Mesenchymal stem cell (in vitro differentiated cells and primary cell): ENCODE results near the gene GALM.

Experiments
- DNase-seq: peaks from one replicate; pipeline ENCODE4 v3.0.0-alpha.2; 2013
- H2AFZ ChIP-seq: one replicate; pipeline ENCODE4 v1.6.1; 2013; ENCODE audit warnings: low read depth, mild to moderate bottlenecking, control low read depth, inconsistent platforms, low read length, moderate library complexity
- H2AK5ac ChIP-seq: 2 replicates; pipeline ENCODE4 v1.6.1; 2013; ENCODE audit warnings: low read length, moderate library complexity, mild to moderate bottlenecking, inconsistent platforms; ENCODE audit not compliant: severe bottlenecking
- H2BK120ac ChIP-seq: one replicate; pipeline ENCODE4 v1.6.1; 2013; ENCODE audit warnings: low read depth, mild to moderate bottlenecking, inconsistent platforms, low read length, moderate library complexity
- H2BK12ac ChIP-seq, 2 experiments: one replicate each; pipeline ENCODE4 v1.6.1; 2013; ENCODE audit warnings: inconsistent platforms in 2 of 2, low read length in 2 of 2, mild to moderate bottlenecking in 2 of 2, moderate library complexity in 2 of 2, control low read depth in 1 of 2
- H2BK15ac ChIP-seq: one replicate; pipeline ENCODE4 v1.6.1; 2013; ENCODE audit warnings: mild to moderate bottlenecking, low read depth, inconsistent platforms; ENCODE audit not compliant: poor library complexity, severe bottlenecking
- H2BK5ac ChIP-seq: 2 replicates; pipeline ENCODE4 v1.6.1; 2013; ENCODE audit warnings: low read depth, mild to moderate bottlenecking, low read length, control low read depth, inconsistent platforms; ENCODE audit not compliant: poor library complexity, severe bottlenecking
- H3K14ac ChIP-seq, 2 experiments: one replicate each; pipeline ENCODE4 v1.6.1; 2013; ENCODE audit warnings: inconsistent platforms in 2 of 2, low read length in 2 of 2, control low read depth in 1 of 2, mild to moderate bottlenecking in 1 of 2, moderate library complexity in 1 of 2
- H3K18ac ChIP-seq, 2 experiments: one replicate each; pipeline ENCODE4 v1.6.1; 2013; ENCODE audit warnings: inconsistent platforms in 2 of 2, low read length in 2 of 2, control low read depth in 1 of 2, low read depth in 1 of 2, mild to moderate bottlenecking in 1 of 2
- H3K23ac ChIP-seq, 2 experiments: one replicate each; pipeline ENCODE4 v1.6.1; 2013; ENCODE audit warnings: inconsistent platforms in 2 of 2, low read length in 2 of 2, mild to moderate bottlenecking in 2 of 2, moderate library complexity in 2 of 2, control low read depth in 1 of 2
- H3K27ac ChIP-seq: 2 replicates; pipeline ENCODE4 v1.5.1; 2013; ENCODE audit warnings: mild to moderate bottlenecking, moderate library complexity, low read length, control low read depth, inconsistent platforms; ENCODE audit not compliant: poor library complexity, severe bottlenecking
- H3K27me3 ChIP-seq, 2 experiments: 2 replicates each; pipeline versions ENCODE4 v1.6.1 to v1.7.0; 2013; ENCODE audit warnings: low read length in 2 of 2, mild to moderate bottlenecking in 2 of 2, moderate library complexity in 2 of 2, control low read depth in 1 of 2, inconsistent platforms in 1 of 2; ENCODE audit not compliant: control insufficient read depth in 1 of 2, insufficient read depth in 1 of 2
- H3K36me3 ChIP-seq, 2 experiments: 2 replicates each; pipeline versions ENCODE4 v1.6.1 to v1.7.0; 2013; ENCODE audit warnings: low read length in 2 of 2, control low read depth in 1 of 2, inconsistent platforms in 1 of 2, low read depth in 1 of 2, mild to moderate bottlenecking in 1 of 2; ENCODE audit not compliant: insufficient read depth in 2 of 2, control insufficient read depth in 1 of 2
- H3K4ac ChIP-seq, 2 experiments: one replicate each; pipeline ENCODE4 v1.6.1; 2013; ENCODE audit warnings: inconsistent platforms in 2 of 2, low read length in 2 of 2, mild to moderate bottlenecking in 2 of 2, moderate library complexity in 2 of 2, control low read depth in 1 of 2, low read depth in 1 of 2
- H3K4me1 ChIP-seq: 2 replicates; pipeline ENCODE4 v1.6.1; 2013; ENCODE audit warnings: low read depth, low read length, control low read depth; ENCODE audit not compliant: control insufficient read depth, insufficient read depth
- H3K4me2 ChIP-seq: 2 replicates; pipeline ENCODE4 v1.6.1; 2013; ENCODE audit warnings: low read length, mild to moderate bottlenecking, inconsistent platforms; ENCODE audit not compliant: poor library complexity, severe bottlenecking
- H3K4me3 ChIP-seq, 2 experiments: 2 replicates each; pipeline versions ENCODE4 v1.5.1 to v1.7.0; 2013; ENCODE audit warnings: low read length in 2 of 2, mild to moderate bottlenecking in 2 of 2, control low read depth in 1 of 2, low read depth in 1 of 2; ENCODE audit not compliant: insufficient read depth in 1 of 2
- H3K79me1 ChIP-seq: replicated peaks from 2 replicates; pipeline ENCODE4 v1.6.1; 2013; ENCODE audit warnings: mild to moderate bottlenecking, control low read depth, low read length, inconsistent platforms; ENCODE audit not compliant: poor library complexity, severe bottlenecking
- H3K9ac ChIP-seq: 2 replicates; pipeline ENCODE4 v1.7.0; 2013; ENCODE audit warnings: mild to moderate bottlenecking, low read length, moderate library complexity
- H3K9me3 ChIP-seq: 2 replicates; pipeline ENCODE4 v1.7.0; 2013; ENCODE audit warnings: mild to moderate bottlenecking, low read length; ENCODE audit not compliant: control insufficient read depth
- H4K8ac ChIP-seq: one replicate; pipeline ENCODE4 v1.6.1; 2013; ENCODE audit warnings: inconsistent platforms, mild to moderate bottlenecking, low read length, moderate library complexity
- H4K91ac ChIP-seq: one replicate; pipeline ENCODE4 v1.6.1; 2013; ENCODE audit warnings: mild to moderate bottlenecking, low read length, inconsistent platforms
- WGBS: methylation state at CpG from one replicate; pipeline ENCODE4 v1.1.7; 2013; ENCODE audit warnings: mixed read lengths; 5-methylcytosine and 5-hydroxymethylcytosine counted together

The GALM gene

GRCh38 chr2:38666556-38666910, 619 bp downstream of the GALM start:
- peak overlapping the region in 1 of 2 experiments; percentile 34 for H3K18ac ChIP-seq
- H3K36me3 ChIP-seq, result no peaks in the 10 kb centered on the region
- H3K9me3 ChIP-seq, result no peaks in the 10 kb centered on the region
- peaks cover 3% of the 10 kb centered on the region for H3K4me1 ChIP-seq
- no peak overlapping the region for H3K23ac ChIP-seq
- no peaks in the 10 kb centered on the region for H3K27me3 ChIP-seq
- H3K9ac ChIP-seq, result peak overlapping the region; percentile 84
- H3K27ac ChIP-seq, result no peak overlapping the region
- no peak overlapping the region for H3K4ac ChIP-seq
- H4K91ac ChIP-seq, result no peak overlapping the region
- peak overlapping the region; percentile 55 to 86 for H3K4me3 ChIP-seq
- peak overlapping the region; percentile 46 for H2AFZ ChIP-seq
- H3K14ac ChIP-seq, result no peak overlapping the region
- no peak overlapping the region for H2BK120ac ChIP-seq
- H3K4me2 ChIP-seq, result peak overlapping the region; percentile 95
- peaks cover 3% of the 10 kb centered on the region for H3K79me1 ChIP-seq
- H4K8ac ChIP-seq, result no peak overlapping the region
- no peak overlapping the region for H2AK5ac ChIP-seq
- DNase-seq, result peak; percentile 36
- WGBS, result 6% methylated on average over 4 of the region's 4 CpGs
- no peak overlapping the region for H2BK15ac ChIP-seq
- no peak overlapping the region for H2BK5ac ChIP-seq
- no peak overlapping the region for H2BK12ac ChIP-seq

GRCh38 chr2:38668092-38668491, 2.2 kb downstream of the GALM start:
- no peak overlapping the region for H3K9ac ChIP-seq
- no peak overlapping the region for H4K8ac ChIP-seq
- H3K4ac ChIP-seq, result no peak overlapping the region
- no peak overlapping the region for H2BK5ac ChIP-seq
- no peak overlapping the region for H2BK15ac ChIP-seq
- no peaks in the 10 kb centered on the region for H3K36me3 ChIP-seq
- no peak overlapping the region for H2BK120ac ChIP-seq
- no peak overlapping the region for H3K18ac ChIP-seq
- no peak overlapping the region for H3K14ac ChIP-seq
- H3K4me1 ChIP-seq, result peaks cover 3% of the 10 kb centered on the region
- no peak overlapping the region for H3K27ac ChIP-seq
- no peak overlapping the region for H2AK5ac ChIP-seq
- H3K27me3 ChIP-seq, result no peaks in the 10 kb centered on the region
- DNase-seq, result no peak
- no peak overlapping the region for H4K91ac ChIP-seq
- H3K4me2 ChIP-seq, result no peak overlapping the region
- H2BK12ac ChIP-seq, result no peak overlapping the region
- H3K9me3 ChIP-seq, result no peaks in the 10 kb centered on the region
- no peak overlapping the region for H3K4me3 ChIP-seq
- no peak overlapping the region for H2AFZ ChIP-seq
- H3K79me1 ChIP-seq, result peaks cover 3% of the 10 kb centered on the region
- WGBS, result 95% methylated on average over 2 of the region's 4 CpGs
- H3K23ac ChIP-seq, result no peak overlapping the region

GRCh38 chr2:38668779-38669479, 3.0 kb downstream of the GALM start:
- Histone ChIP-seq H2BK5ac (no peak overlapping the region), H3K27me3 (no peaks in the 10 kb centered on the region), H3K4me2 (no peak overlapping the region), H2BK15ac (no peak overlapping the region), H4K91ac (no peak overlapping the region), H4K8ac (no peak overlapping the region), H3K4me1 (peaks cover 3% of the 10 kb centered on the region), H3K18ac (no peak overlapping the region), H3K4me3 (no peak overlapping the region), H3K4ac (no peak overlapping the region), H2AK5ac (no peak overlapping the region), H3K27ac (no peak overlapping the region), H3K9me3 (no peaks in the 10 kb centered on the region), H3K9ac (no peak overlapping the region), H3K36me3 (no peaks in the 10 kb centered on the region), H2AFZ (no peak overlapping the region), H2BK12ac (no peak overlapping the region), H3K79me1 (peaks cover 3% of the 10 kb centered on the region), H3K14ac (no peak overlapping the region), H2BK120ac (no peak overlapping the region), H3K23ac (no peak overlapping the region)
- no peak for DNase-seq
- 91% methylated on average over 16 of the region's 16 CpGs for WGBS

- no peak overlapping the region for H2BK5ac ChIP-seq
- no peak overlapping the region for H4K8ac ChIP-seq
- H3K27me3 ChIP-seq, result no peaks in the 10 kb centered on the region
- H2BK12ac ChIP-seq, result no peak overlapping the region
- no peaks in the 10 kb centered on the region for H3K9me3 ChIP-seq
- H3K4ac ChIP-seq, result no peak overlapping the region
- no peak overlapping the region for H3K14ac ChIP-seq
- no peak overlapping the region for H3K4me2 ChIP-seq
- H3K27ac ChIP-seq, result no peak overlapping the region
- H2AK5ac ChIP-seq, result no peak overlapping the region
- H2BK120ac ChIP-seq, result no peak overlapping the region
- H3K79me1 ChIP-seq, result peaks cover 3% of the 10 kb centered on the region
- 75% methylated on average over 5 of the region's 6 CpGs for WGBS
- DNase-seq, result no peak
- peaks cover 4 to 6% of the 10 kb centered on the region in 2 experiments for H3K36me3 ChIP-seq
- no peak overlapping the region for H3K23ac ChIP-seq
- H3K4me1 ChIP-seq, result peaks cover under 1% of the 10 kb centered on the region
- H2AFZ ChIP-seq, result no peak overlapping the region
- H3K18ac ChIP-seq, result no peak overlapping the region
- no peak overlapping the region for H3K4me3 ChIP-seq
- H4K91ac ChIP-seq, result no peak overlapping the region
- no peak overlapping the region for H3K9ac ChIP-seq
- H2BK15ac ChIP-seq, result no peak overlapping the region
Measured at GRCh38 chr2:38671303-38671702, 5.4 kb downstream of the GALM start.
